Panc1 (cell line): ENCODE data around the gene ELF5. TPM values are rescaled to one million over a fixed set of nuclear protein-coding genes. Genes with fewer than 3 reads are reported as not detected.

Experiments used
- ATAC-seq: fragments of 200-7000 bp; cut with Tn5 transposase; 2 replicates; pipeline ENCODE4 v1.9.1; 2020; ENCODE audit warnings: mild to moderate bottlenecking, moderate library complexity
- BruUV-seq: library from RNA; stranded (reverse); fragments of 400-500 nt; replicated peaks from 2 replicates; lab custom pipeline; 2021; lab: Mats Ljungman, UMichigan
- CTCF ChIA-PET: fragments of 300-600 bp; sonication (Branson Sonifier 250); formaldehyde crosslinking; loops from one replicate; lab custom pipeline; 2022; ENCODE audit warnings: antibody characterized with exemption; lab: Charles Lee
- POLR2A ChIA-PET: fragments of 300-600 bp; sonication (Branson Sonifier 250); formaldehyde crosslinking; loops from one replicate; lab custom pipeline; 2022; ENCODE audit warnings: antibody characterized with exemption; lab: Charles Lee
- DNase-seq: peaks from one replicate; pipeline ENCODE4 v3.0.0-alpha.2; 2010; ENCODE audit warnings: low read depth, low spot score
- H3K27ac ChIP-seq: 2 replicates; pipeline ENCODE4 v1.5.1; 2011; ENCODE audit warnings: mild to moderate bottlenecking, low read length, inconsistent platforms
- H3K27me3 ChIP-seq: fragments of 200-500 bp; sonication (Bioruptor generic); 2 replicates; pipeline ENCODE4 v1.6.0; 2014; ENCODE audit warnings: low read length, inconsistent platforms; ENCODE audit not compliant: control insufficient read depth, insufficient read depth
- H3K36me3 ChIP-seq: fragments of 200-500 bp; sonication (Bioruptor generic); 2 replicates; pipeline ENCODE4 v1.5.1; 2014; ENCODE audit warnings: inconsistent platforms, mild to moderate bottlenecking, low read length, moderate library complexity; ENCODE audit not compliant: control insufficient read depth, insufficient read depth
- H3K4me1 ChIP-seq: 2 replicates; pipeline ENCODE4 v1.5.1; 2011; ENCODE audit warnings: inconsistent platforms, mild to moderate bottlenecking, low read length, moderate library complexity; ENCODE audit not compliant: control insufficient read depth, insufficient read depth
- H3K4me3 ChIP-seq, 2 experiments: 2 replicates each; pipeline ENCODE4 v1.5.1; 2011 to 2012; ENCODE audit warnings: low read depth in 2 of 2, low read length in 2 of 2, mild to moderate bottlenecking in 2 of 2, inconsistent platforms in 1 of 2, moderate library complexity in 1 of 2
- H3K9me3 ChIP-seq: fragments of 200-500 bp; sonication (Bioruptor generic); 2 replicates; pipeline ENCODE4 v1.5.1; 2014; ENCODE audit warnings: low read depth, mild to moderate bottlenecking, inconsistent platforms, low read length, moderate library complexity; ENCODE audit not compliant: control insufficient read depth, insufficient read depth
- CTCF ChIP-seq: fragments of 450-650 bp; IDR thresholded peaks from 2 replicates; pipeline ENCODE4 v1.5.1; 2017; ENCODE audit warnings: mild to moderate bottlenecking
- POLR2AphosphoS5 ChIP-seq: IDR thresholded peaks from 2 replicates; pipeline ENCODE4 v1.6.1; 2012; ENCODE audit warnings: mild to moderate bottlenecking, low read depth, low read length, moderate library complexity
- REST ChIP-seq, 2 experiments: IDR thresholded peaks; 2 replicates each; pipeline ENCODE4 v1.6.1; 2011 to 2012; ENCODE audit warnings: low read depth in 2 of 2, control low read depth in 1 of 2, low read length in 1 of 2, mild to moderate bottlenecking in 1 of 2, moderate library complexity in 1 of 2; ENCODE audit not compliant: insufficient read depth in 1 of 2
- SIN3A ChIP-seq: IDR thresholded peaks from 2 replicates; pipeline ENCODE4 v1.6.1; 2012; ENCODE audit warnings: low read depth, mild to moderate bottlenecking, low read length, moderate library complexity, borderline replicate concordance; ENCODE audit not compliant: insufficient read depth
- TCF7L2 ChIP-seq: IDR thresholded peaks from 2 replicates; pipeline ENCODE4 v1.6.1; 2011; ENCODE audit warnings: mild to moderate bottlenecking, low read depth, low read length, inconsistent platforms
- in situ Hi-C: cut with HindIII; loops from 2 replicates; pipeline ENCODE4 v1.10.0; 2016; ENCODE audit warnings: low sequenced_read_pairs, low pct_unique_long_range_greater_than_20kb
- intact Hi-C: fragments of 100-400 bp; cut with micrococcal nuclease; formaldehyde crosslinking; loops from one replicate; pipeline ENCODE4 v1.10.0; 2022; ENCODE audit not compliant: unreplicated experiment
- total RNA-seq: library from RNA; stranded (reverse); gene quantifications from one replicate; pipeline ENCODE4 v1.2.1, GENCODE V29; 2021; ENCODE audit not compliant: unreplicated experiment

Gene ELF5
- total RNA-seq, 1 experiment from 2014 or later = not detected

GRCh38 chr11:34432822-34433221 is 80.8 kb downstream of the ELF5 start:
- in situ Hi-C loops = no loop called here
- ATAC-seq (no peak), DNase-seq (no peak)
- no TSS peak for BruUV-seq
- TF ChIP-seq CTCF = no peak
- TF ChIP-seq TCF7L2 = no peak
- TF ChIP-seq SIN3A = no peak
- no peak for TF ChIP-seq POLR2AphosphoS5
- TF ChIP-seq REST (IDR thresholded peaks at IDR 0.05; ENCODE audit: insufficient read depth in 1 of 2, low read depth in 2 of 2, low read length in 1 of 2) = no peak
- ChIA-PET CTCF (no interaction called here), POLR2A (no interaction called here)
- intact Hi-C loops = no loop called here
- Histone ChIP-seq H3K27ac (no peak overlapping the region), H3K36me3 (no peaks in the 10 kb centered on the region), H3K9me3 (no peaks in the 10 kb centered on the region), H3K4me3 (no peak overlapping the region), H3K27me3 (no peaks in the 10 kb centered on the region), H3K4me1 (no peaks in the 10 kb centered on the region)

- Histone ChIP-seq H3K4me3 (no peak overlapping the region), H3K4me1 (peaks cover under 1% of the 10 kb centered on the region; the same call in 1 of the 2 replicates), H3K27ac (no peak overlapping the region), H3K9me3 (no peaks in the 10 kb centered on the region), H3K36me3 (no peaks in the 10 kb centered on the region), H3K27me3 (no peaks in the 10 kb centered on the region)
- ATAC-seq (no peak), DNase-seq (no peak)
- in situ Hi-C loops = no loop called here
- CTCF ChIA-PET = no interaction called here
- intact Hi-C loops = no loop called here
- no TSS peak for BruUV-seq
- TF ChIP-seq TCF7L2 = no peak
- no peak for TF ChIP-seq POLR2AphosphoS5
- TF ChIP-seq CTCF = no peak
- no peak for TF ChIP-seq REST (IDR thresholded peaks at IDR 0.05; ENCODE audit: insufficient read depth in 1 of 2, low read depth in 2 of 2, low read length in 1 of 2)
- no peak for TF ChIP-seq SIN3A
- POLR2A ChIA-PET = no interaction called here
Measured at GRCh38 chr11:34431979-34432378, 81.6 kb downstream of the ELF5 start.

Other genes starting within 250 kb of the ELF5 start
- 22.7 TPM for gene ABTB2, start 155.8 kb downstream of the ELF5 start, total RNA-seq
- gene CAT, start 74.9 kb downstream of the ELF5 start, total RNA-seq = 65.9 TPM
- gene EHF, start 107.3 kb upstream of the ELF5 start, total RNA-seq = 0.51 TPM